Measurements from ENCODE around the gene RHOH. TPM values are rescaled to one million over a fixed set of nuclear protein-coding genes. Genes with fewer than 3 reads are reported as not detected.
A peak's percentile ranks its signal among the peaks of the same experiment; 100 is the strongest.
"Not testable (repeated sequence)": the region's sequence is repeated elsewhere in the genome, so short reads cannot be mapped to it uniquely, and the experiment has no call there.

The RHOH gene
- polyA plus RNA-seq, 5 donors = 0.58 to 1.2 (median 0.92) TPM

DNA sequence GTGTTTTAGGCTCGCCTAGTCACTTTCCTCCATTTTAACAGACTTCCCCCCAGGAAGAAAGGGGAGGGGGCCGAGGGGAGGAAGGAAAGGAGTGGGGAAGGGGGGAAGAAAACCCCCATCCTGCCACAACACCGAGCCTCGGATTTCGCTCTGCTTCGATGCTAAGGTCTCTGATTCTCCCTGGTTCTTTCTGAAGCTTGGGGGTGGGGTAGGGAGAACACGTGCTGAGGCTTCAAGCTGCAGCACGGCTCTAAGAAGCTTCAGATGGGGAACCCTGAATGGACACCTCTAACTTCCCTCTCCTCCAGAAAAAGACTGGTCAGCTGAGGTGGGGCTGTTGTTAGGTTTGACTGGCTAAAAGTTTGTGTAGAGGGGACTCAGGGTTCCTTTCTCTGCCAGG lies 61.8 kb downstream of the RHOH start:
- DNase-seq = no peak

DNA sequence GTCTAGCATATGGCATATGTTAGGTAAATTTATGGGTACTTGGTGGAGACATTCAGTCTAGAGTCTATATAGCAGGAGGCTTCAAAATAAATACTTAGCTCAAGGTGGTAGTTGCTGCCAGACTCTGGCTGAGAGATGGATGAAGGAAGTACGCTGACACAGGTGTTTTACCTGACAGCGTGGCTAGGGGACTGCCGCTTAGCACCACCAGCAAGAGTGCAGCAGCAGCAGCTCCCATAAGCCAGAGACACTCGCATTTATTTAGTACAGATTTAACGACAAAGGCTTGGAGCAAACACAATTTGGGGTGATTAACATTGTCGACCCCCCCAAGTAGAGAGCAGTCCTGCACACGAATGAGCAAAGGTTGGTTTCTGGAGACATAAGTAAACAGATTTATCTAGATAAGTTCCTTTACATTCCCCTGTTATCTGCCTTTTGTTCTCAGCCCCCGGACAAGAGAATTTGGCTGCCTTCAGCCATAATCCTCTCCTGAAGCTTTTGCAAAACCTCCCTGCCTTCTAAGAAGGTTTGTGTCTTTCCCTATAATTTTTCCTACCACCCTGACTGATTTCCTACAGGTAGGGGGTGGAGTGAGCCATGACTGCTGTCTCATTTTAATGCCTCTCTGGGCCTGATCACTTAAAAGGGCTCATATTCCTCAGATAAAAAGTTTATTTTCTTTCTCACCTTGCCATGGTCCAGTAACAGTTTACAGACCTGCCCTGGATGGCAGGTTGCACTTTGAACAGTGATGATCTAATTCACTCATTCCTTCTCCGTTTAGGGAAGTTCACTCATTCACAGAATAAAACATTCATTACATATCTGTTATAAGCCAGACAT lies 64.6 kb downstream of the RHOH start:
- DNase-seq = no peak

DNA sequence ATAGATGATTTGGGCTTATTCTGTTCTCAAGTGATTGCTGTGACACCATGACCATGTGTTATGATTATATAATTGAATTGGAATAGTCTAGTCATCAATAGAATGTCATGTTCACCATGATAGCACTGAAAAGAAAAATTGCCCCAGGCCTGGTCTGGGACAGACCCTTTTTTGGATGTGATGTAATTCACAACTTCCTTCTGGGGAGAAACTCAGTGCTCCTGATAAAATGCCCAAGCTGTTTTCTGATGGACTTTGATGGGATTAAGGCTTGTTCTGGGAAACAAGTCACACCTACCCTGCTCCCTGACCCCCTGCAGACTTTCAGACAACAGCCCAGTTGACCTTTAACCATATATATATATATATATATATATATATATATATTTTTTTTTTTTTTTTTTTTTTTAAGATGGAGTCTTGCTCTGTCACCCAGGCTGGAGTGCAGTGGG lies 65.3 kb downstream of the RHOH start:
- DNase-seq = no peak

DNA sequence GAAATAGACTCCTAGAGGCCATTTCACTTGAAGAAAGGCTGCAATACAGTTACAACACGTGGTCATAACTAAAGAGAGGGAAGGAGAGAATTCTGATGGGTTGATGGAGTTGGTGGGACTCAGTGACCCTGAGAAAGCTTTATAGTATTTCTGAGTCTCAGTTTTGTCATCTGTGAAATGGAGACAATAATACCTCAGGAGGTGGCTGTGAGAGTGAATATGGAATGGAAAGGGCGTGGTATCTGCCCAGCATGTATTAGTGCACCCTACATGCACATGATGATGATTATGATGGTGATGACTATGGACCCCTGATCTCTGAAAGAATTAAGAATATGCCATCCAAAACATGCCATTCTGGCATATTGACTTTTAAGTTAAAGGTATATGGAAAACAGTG lies 66.0 kb downstream of the RHOH start:
- no peak for DNase-seq

DNA sequence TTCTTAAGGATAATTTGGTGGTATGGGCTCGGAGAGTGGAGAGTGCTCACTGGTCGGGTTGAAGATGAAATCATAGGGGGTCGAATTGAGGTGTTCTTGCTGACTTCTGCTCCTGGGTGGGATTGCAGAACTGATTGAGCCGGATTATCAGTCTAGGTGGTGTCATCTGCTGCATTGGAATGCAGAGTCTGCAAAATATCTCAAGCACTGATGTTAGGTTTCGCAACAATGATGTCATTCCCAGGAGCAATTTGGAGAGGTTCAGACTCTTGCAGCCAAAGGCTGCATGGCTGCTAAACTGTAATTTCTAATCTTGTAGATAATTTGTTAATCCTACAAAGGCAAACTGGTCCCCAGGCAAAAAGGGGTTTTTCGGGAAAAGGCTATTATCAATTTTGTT lies 67.7 kb downstream of the RHOH start:
- DNase-seq = peak in 1 of 2 donors; percentile 11

DNA sequence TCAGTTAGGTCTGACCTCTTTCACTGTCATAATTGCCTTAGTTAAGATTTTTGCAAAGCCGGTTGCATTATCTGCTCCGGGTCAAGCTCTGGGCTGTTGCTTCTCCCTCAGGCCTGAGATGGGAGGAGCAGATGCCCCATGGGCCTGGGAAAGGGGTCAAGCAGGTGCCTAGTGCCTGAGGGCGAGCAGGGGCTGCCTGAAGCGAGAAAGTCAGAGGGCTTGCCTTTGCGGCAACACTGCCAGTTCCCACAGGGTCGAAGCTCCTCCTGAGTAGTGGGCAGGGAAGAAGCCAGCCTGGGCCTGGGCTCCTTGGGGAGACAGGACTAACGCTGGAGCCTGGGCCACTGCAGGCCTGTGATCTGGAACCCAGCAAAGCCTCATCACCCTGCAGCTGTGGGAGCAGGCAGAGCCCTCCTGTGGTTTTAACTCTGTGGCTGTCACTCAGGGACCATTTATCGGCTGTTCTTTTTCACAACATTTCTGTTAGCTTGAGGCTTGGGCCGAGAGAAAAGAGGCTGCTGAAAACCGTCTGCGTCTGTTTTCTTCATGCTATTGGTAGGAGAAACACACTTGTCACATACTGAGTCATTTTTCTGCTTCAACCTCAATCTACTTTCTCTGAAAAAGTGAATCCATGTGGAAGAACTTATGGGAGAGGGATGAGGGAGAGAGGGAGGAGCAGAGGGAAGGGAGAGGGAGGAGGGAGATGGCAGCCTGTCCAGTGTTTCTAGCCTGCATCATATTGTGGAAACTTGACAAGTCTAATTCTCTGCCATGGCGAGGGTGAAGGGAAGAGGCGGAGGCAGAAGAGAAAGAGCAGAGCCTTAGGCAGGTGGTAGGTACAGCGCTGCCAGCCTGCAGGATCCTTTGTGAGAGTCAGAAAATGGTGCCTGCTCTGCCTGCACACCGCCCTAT lies 68.4 kb downstream of the RHOH start:
- no peak for DNase-seq

DNA sequence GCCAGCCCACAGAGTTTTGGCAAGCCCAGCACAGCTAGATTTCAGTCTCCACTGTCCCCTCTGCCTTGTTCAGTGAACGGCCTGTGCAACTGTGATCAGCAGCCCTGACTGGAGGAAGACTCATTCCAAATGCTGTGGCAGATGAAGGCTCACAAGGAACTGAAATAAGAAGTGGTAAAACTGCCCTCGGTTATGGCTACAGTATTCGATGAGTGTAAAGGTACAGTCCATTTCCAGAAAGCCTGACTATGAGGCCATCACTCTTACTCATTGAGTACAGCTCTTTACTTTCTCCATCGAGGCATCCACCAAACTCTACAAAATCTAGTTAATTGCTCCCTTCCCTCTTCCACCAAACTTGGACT lies 69.1 kb downstream of the RHOH start:
- no peak for DNase-seq

DNA sequence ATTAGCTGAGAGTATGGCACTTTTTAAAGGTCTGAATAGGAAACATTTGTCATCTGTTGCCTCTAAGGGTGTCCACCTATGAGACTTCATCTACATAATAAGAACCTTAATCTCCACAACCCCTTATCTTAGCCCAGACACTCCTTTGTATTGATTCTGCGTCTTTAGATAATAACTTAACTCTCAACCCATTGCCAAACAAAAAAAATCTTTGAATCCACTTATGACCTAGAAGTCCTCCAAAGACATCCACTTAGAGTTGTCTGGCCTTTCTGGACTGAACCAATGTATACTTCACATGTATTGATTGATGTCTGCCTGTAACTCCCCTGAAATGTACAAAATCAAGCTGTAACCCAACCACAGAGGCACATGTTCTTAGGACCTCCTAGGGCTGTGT lies 72.3 kb downstream of the RHOH start:
- no peak for DNase-seq

DNA sequence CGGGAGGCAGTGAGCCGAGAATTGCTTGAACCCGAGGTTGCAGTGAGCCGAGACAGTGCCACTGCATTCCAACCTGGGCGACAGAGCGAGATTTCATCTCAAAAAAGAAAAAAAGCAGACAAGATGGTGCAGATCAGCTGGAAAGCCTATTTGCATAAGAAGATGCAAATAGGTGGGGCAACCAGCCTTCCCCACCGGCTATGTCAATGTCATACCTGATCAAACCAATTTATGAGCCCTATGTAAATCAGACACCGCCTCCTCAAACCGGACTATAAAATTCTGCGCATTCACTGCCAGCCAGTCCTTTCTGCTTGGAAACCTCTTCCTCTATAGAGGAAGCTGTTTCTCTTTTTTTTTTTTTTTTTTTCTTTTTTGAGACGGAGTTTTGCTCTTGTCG lies 73.8 kb downstream of the RHOH start:
- DNase-seq = no peak

DNA sequence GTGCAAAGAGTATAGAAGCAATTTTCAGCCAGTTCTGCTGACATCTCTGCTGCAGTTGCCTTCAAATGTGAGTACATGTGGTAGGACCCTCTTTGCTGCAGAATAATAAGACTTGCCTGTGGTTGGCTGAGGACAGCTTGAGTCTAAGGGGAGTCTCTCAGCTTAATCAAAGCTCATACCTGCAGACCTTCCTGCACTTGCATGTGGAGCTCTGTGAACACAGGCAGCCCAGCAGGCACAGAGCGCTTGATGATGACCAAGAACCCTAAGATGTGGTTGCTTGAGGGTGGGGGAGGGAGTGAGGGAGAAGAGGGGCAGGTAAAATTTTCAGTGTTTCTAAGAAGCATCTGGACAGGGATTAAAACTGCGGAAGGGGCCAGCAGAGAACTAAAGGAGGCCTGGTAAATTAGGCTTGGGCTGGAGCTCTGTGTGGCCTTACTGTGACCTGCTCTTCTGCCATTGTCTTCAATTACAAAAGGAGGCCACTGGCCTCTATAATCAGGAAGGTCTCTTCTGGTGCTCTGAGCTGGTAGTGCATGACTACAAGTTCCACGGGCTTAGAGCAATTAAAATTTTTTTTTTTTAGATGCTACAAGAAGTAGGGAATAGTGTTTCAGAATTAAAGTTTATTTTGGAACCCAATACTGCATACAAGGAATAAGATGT lies 78.4 kb downstream of the RHOH start:
- DNase-seq = no peak

DNA sequence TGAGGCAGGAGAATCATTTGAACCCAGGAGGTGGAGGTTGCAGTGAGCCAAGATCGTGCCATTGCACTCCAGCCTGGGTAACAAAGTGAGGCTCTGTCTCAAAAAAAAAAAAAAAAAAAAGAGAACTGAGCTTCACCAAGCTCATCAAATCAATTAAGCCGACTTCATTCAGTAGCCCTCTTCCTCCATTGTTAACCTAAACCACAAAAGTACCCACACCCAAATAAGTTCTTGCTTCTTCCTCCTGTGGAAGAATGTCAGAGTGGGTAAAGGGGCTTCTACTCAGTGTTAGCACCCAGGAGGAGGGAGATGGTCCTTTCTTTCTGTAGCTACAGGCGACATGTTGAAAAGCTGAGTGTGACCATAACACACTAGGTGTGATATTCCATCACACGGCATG lies 79.7 kb downstream of the RHOH start:
- no peak for DNase-seq

DNA sequence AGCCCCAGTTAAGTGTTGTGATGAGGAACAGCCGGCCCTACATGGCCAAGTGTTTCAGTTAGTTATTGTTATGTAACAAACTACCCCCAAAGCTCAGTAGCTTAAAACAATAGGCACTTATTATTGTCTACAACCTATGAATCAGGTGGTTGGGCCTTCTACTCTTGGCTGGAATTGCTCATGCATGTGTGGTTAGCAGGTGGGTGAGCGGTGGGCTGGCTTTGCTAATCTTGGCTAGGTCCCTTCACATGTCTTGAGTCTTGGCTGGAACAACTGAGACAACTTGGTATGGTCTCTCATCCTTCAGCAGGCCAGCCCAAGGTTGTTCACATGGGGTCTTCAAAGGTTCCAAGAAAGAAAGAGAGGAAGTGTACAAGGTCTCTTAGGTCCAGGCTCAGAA lies 83.8 kb downstream of the RHOH start:
- no peak for DNase-seq

DNA sequence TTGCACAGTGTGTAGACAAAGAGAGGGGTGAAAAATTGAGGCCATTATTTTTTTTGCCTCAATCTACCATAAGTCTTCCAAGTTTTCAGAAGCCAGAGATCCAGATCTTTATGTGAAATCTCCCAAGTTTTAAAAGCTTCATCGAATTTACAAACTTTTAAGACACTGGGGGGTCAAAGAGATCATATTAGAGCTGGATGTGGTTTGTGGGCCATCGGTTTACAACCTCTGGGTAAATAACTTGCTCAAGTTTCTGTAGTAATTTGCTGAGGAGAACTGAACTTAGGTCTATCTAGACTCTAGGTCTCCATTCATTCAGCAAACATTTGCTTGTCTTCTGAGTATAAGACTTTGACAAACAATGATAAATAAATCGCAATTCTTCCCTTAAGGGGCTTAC lies 84.3 kb downstream of the RHOH start:
- DNase-seq = no peak

DNA sequence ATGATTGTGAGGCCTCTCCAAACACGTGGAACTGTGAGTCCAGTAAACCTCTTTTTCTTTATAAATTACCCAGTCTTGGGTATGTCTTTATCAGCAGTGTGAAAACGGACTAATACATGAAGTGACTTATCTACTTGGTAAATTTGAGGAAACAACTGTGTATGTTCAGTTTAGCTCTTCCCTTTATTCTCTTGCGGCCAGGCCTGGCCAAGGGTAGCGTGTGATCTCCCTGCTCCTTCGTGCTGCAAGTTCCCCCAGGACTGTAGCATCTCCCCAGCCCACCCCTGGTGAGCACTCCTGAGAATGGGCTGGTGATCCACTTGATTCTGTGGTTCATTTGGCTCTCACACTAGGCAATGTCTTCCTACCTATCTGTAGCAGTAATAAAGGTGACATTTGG lies 85.1 kb downstream of the RHOH start:
- no peak for DNase-seq

DNA sequence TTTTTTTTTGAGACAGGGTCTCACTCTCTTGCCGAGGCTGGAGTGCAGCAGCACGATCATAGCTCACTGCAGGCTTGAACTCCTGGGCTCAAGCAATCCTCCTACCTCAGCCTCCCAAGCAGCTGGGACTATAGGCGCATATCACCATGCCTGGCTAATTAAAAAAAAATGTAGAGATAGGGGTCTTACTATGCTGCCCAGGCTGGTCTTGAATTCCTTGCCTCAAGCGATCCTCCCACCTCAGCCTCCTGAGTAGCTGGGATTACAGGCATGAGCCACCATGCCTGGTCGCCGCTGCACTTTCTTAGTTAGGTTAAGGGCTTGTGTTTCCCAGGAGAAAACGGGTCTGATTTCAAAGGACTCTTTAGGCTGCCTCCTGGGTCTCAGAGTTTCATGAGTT lies 86.0 kb downstream of the RHOH start:
- DNase-seq = not testable (repeated sequence)

DNA sequence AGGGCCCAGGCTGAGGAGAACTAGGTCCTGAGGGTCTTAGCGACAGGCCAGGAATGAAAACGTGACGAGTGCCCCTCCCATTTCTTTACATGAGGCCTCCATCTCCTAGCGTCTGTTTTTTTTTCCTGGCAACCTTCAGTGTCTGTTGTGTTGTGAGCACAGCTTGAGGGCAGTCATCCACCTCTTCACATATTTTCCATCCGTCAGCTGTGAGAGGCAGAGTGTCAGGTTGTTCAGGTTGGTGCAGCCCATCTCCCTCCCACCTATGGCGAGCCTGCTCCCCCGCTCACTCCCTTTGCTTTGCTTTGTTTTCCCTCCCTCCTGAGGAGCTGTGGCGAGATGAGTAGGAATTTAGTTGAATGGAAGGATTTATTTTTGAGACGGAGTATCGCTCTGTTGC lies 86.6 kb downstream of the RHOH start:
- no peak for DNase-seq

DNA sequence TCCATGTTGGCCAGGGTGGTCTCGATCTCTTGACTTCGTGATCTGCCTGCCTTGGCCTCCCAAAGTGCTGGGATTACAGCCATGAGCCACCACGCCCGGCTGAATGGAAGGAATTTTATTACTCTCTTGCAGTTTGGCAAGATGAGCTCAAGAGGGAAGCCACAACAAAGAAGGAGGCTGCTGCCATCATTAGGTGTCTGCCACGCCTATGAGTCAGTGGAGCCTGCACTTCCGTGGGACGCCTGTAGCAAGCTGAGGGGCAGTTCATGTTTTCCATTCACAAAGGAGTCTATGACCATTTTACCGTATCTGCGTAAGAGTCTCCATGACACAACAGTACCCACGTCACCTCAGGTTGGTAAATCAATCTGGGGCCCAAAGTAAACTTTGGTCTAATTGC lies 87.1 kb downstream of the RHOH start:
- DNase-seq = no peak

DNA sequence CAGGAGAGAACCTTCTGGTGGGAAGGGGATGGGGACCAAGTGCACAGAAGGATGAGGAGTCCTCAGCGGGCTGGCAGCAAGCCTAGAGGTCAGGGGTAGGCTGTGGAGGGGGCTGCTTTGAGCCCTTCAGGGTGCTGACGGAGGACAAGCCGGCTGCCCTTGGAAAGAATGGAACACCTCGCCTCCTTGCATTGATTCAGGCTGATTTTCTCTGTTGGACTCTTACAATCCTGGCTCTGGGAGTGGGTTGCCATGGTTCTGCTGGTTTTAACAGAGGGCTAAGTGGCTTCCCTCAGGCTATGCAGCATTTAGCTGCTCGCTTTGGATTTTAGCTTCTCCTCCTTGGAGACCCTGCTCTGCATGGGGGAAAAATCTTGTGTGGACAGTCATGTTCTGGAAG lies 88.9 kb downstream of the RHOH start:
- DNase-seq = no peak

DNA sequence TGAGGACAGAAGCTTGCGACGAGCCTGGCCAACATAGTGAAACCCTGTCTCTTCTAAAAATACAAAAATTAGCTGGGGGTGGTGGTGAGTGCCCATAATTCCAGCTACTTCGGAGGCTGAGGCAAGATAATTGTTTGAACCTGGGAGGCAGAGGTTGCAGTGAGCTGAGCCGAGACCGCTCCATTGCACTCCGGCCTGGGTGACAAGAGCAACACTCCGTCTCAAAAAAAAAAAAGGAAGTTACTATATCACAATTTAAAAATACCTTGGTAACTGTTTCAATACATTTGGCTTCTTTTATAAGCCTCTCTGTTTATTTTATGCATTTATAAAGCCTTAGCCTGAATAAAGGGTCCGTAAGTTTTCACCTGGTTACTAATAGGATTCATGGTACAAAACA lies 91.7 kb downstream of the RHOH start:
- DNase-seq = no peak

DNA sequence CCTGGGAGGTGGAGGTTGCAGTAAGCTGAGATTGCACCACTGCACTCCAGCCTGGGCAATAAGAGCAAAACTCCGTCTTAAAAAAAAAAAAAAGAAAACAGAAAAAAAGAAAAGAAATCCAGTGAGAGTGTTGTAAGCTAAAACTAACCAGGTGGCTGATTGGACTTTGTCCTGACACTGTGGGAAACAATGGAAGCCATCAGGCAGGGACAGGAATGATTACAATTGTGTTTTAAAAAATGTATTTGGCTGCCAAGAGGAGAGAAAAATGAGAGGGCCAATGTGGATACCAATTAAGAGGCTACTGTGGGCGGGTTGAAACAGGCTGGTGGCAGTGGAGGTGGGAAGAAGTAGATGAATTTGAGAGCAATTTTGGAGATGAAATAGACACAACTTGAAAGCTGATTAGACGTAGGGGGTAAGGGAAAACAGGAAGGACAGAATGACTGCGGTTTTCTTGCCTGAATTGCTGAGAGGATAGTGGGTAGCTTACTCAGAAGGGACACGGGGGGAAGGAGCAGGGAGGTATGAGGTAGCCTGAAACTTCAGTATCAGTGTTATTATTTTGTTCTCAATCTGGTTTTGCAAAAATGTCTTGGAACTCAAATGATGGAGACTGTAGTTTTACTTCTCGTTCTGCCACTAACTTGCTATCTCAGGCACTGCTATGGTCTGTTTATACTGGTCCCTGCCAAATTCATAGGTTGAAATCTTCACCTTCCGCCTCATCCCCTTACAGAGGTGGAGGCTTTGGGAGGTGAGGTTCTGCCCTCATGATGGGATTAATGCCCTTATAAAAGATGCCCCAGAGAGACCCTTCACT lies 92.7 kb downstream of the RHOH start:
- no peak for DNase-seq

DNA sequence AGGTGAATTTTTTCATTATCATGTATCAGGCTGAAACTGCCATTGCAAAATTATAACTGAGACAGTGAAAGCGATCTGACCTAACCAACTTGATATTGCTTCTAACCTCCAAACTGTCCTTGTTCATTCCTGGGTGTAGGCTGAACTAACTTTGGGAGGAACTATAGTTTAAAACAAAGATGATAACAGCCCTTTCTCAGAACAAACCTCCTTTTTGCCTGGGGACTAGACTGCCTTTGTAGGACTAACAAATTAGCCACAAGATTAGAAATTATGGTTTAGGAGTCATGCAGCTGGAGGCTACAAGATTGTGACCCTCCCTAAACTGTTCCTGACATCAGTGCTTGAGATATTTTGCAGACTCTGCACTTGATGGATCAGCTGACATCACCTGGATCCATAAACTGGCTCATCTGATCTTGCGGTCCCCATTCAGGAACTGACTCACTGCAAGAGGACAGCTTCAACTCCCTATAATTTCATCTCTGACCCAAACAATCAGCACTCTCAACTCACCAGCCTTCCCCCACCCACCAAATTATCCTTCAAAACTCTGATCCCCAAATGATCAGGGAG lies 93.9 kb downstream of the RHOH start:
- DNase-seq = not testable (repeated sequence)
